ENCODE measurements around the gene JMJD8. TPM values are rescaled to one million over a fixed set of nuclear protein-coding genes. Genes with fewer than 3 reads are reported as not detected.

JMJD8 gene
- total RNA-seq, 1 donor = 48.5 TPM

- no peaks in the 10 kb centered on the region for H3K9me3 ChIP-seq (ENCODE audit: low read depth, low read length)
- H3K27me3 ChIP-seq (ENCODE audit: insufficient read depth, low read length) = no peaks in the 10 kb centered on the region
- no peak for DNase-seq (ENCODE audit: insufficient read length, low spot score, missing footprints)
- H4K20me1 ChIP-seq (ENCODE audit: insufficient read depth, low read length) = peaks cover 4% of the 10 kb centered on the region
- H3K36me3 ChIP-seq (ENCODE audit: insufficient read depth, low read length) = peaks cover 10% of the 10 kb centered on the region
- H3K4me1 ChIP-seq (ENCODE audit: insufficient read depth, low read length) = peaks cover 18% of the 10 kb centered on the region
- peaks cover 27% of the 10 kb centered on the region for H3K79me2 ChIP-seq (ENCODE audit: insufficient read depth, low read length)
- no peak for TF ChIP-seq CTCF (IDR thresholded peaks at IDR 0.05; ENCODE audit: extremely low read depth, low read depth, low read length)
- H3K27ac ChIP-seq (ENCODE audit: low read depth, low read length) = no peak overlapping the region
- H3K4me2 ChIP-seq (ENCODE audit: insufficient read depth, low read length) = no peak overlapping the region
- H3K4me3 ChIP-seq (ENCODE audit: insufficient read depth, low read length) = no peak overlapping the region
- no peak overlapping the region for H2AFZ ChIP-seq (ENCODE audit: low read length)
Observed at GRCh38 chr16:651844-652243, 32.3 kb downstream of the JMJD8 start.

- H2AFZ ChIP-seq (ENCODE audit: low read length) = no peak overlapping the region
- H4K20me1 ChIP-seq (ENCODE audit: insufficient read depth, low read length) = peaks cover 4% of the 10 kb centered on the region
- H3K4me1 ChIP-seq (ENCODE audit: insufficient read depth, low read length) = peaks cover 23% of the 10 kb centered on the region
- H3K4me2 ChIP-seq (ENCODE audit: insufficient read depth, low read length) = peak overlapping the region; percentile 96
- no peaks in the 10 kb centered on the region for H3K9me3 ChIP-seq (ENCODE audit: low read depth, low read length)
- no peaks in the 10 kb centered on the region for H3K27me3 ChIP-seq (ENCODE audit: insufficient read depth, low read length)
- DNase-seq (ENCODE audit: insufficient read length, low spot score, missing footprints) = peak; percentile 96
- H3K36me3 ChIP-seq (ENCODE audit: insufficient read depth, low read length) = peaks cover 6% of the 10 kb centered on the region
- H3K4me3 ChIP-seq (ENCODE audit: insufficient read depth, low read length) = peak overlapping the region; percentile 80
- peak overlapping the region; percentile 85 for H3K27ac ChIP-seq (ENCODE audit: low read depth, low read length)
- no peak for TF ChIP-seq CTCF (IDR thresholded peaks at IDR 0.05; ENCODE audit: extremely low read depth, low read depth, low read length)
- peaks cover 36% of the 10 kb centered on the region for H3K79me2 ChIP-seq (ENCODE audit: insufficient read depth, low read length)
Observed at GRCh38 chr16:649631-650030, 34.5 kb downstream of the JMJD8 start.

- Histone ChIP-seq H3K27me3 (ENCODE audit: insufficient read depth, low read length) (no peaks in the 10 kb centered on the region), H3K36me3 (ENCODE audit: insufficient read depth, low read length) (peaks cover 6% of the 10 kb centered on the region), H3K4me2 (ENCODE audit: insufficient read depth, low read length) (peak within 1 kb of the TSS; percentile 96), H3K9me3 (ENCODE audit: low read depth, low read length) (no peaks in the 10 kb centered on the region), H2AFZ (ENCODE audit: low read length) (peak within 1 kb of the TSS; percentile 73), H3K27ac (ENCODE audit: low read depth, low read length) (peak within 1 kb of the TSS; percentile 85), H3K4me1 (ENCODE audit: insufficient read depth, low read length) (peaks cover 23% of the 10 kb centered on the region), H4K20me1 (ENCODE audit: insufficient read depth, low read length) (peaks cover 4% of the 10 kb centered on the region), H3K4me3 (ENCODE audit: insufficient read depth, low read length) (peak within 1 kb of the TSS; percentile 80), H3K79me2 (ENCODE audit: insufficient read depth, low read length) (peaks cover 36% of the 10 kb centered on the region)
- TF ChIP-seq CTCF (IDR thresholded peaks at IDR 0.05; ENCODE audit: extremely low read depth, low read depth, low read length) = no peak
- DNase-seq (ENCODE audit: insufficient read length, low spot score, missing footprints) = peak; percentile 100
Observed at GRCh38 chr16:648781-649589, 35.1 kb downstream of the JMJD8 start, which contains the start of gene WDR90. Gene WDR90 (plus strand): TSS chr16:649365. CDS start chr16:649417, 52 bp downstream.

- H3K4me1 ChIP-seq (ENCODE audit: insufficient read depth, low read length) = peaks cover 23% of the 10 kb centered on the region
- peak overlapping the region; percentile 96 for H3K4me2 ChIP-seq (ENCODE audit: insufficient read depth, low read length)
- no peaks in the 10 kb centered on the region for H3K9me3 ChIP-seq (ENCODE audit: low read depth, low read length)
- H3K79me2 ChIP-seq (ENCODE audit: insufficient read depth, low read length) = peaks cover 36% of the 10 kb centered on the region
- H3K27me3 ChIP-seq (ENCODE audit: insufficient read depth, low read length) = no peaks in the 10 kb centered on the region
- no peaks in the 10 kb centered on the region for H3K36me3 ChIP-seq (ENCODE audit: insufficient read depth, low read length)
- peak overlapping the region; percentile 85 for H3K27ac ChIP-seq (ENCODE audit: low read depth, low read length)
- TF ChIP-seq CTCF (IDR thresholded peaks at IDR 0.05; ENCODE audit: extremely low read depth, low read depth, low read length) = peak; percentile 45
- peak overlapping the region; percentile 73 for H2AFZ ChIP-seq (ENCODE audit: low read length)
- peaks cover 5% of the 10 kb centered on the region for H4K20me1 ChIP-seq (ENCODE audit: insufficient read depth, low read length)
- DNase-seq (ENCODE audit: insufficient read length, low spot score, missing footprints) = peak; percentile 95
- H3K4me3 ChIP-seq (ENCODE audit: insufficient read depth, low read length) = peak overlapping the region; percentile 80
Observed at GRCh38 chr16:648071-648780, 35.9 kb downstream of the JMJD8 start.
